ENCODE measurements around the gene PPT1.
A peak's percentile ranks its signal among the peaks of the same experiment; 100 is the strongest.

The PPT1 gene

GRCh38 chr1:40094466-40095110 is 2.5 kb downstream of the PPT1 start:
- H3K36me3 ChIP-seq (ENCODE audit: insufficient read depth, low read length) = peaks cover 17% of the 10 kb centered on the region; the same call in 1 of the 2 replicates
- no peaks in the 10 kb centered on the region for H3K9me3 ChIP-seq (ENCODE audit: insufficient read depth, low read depth, low read length)
- no peaks in the 10 kb centered on the region for H3K9me2 ChIP-seq (replicated peaks; ENCODE audit: low read depth, low read length)
- TF ChIP-seq EZH2phosphoT487 (IDR thresholded peaks at IDR 0.05; ENCODE audit: borderline replicate concordance) = no peak
- no peak for TF ChIP-seq CTCF (conservative IDR thresholded peaks at IDR 0.05; ENCODE audit: low read length)
- peaks cover 19% of the 10 kb centered on the region for H3K79me2 ChIP-seq (ENCODE audit: insufficient read depth, low read length)
- H3K4me1 ChIP-seq (ENCODE audit: insufficient read depth, low read length, poor library complexity, severe bottlenecking) = peaks cover 28% of the 10 kb centered on the region
- no peaks in the 10 kb centered on the region for H4K20me1 ChIP-seq (ENCODE audit: insufficient read depth, low read length, poor library complexity, severe bottlenecking)
- H3K9ac ChIP-seq (ENCODE audit: low read depth, low read length, poor library complexity, severe bottlenecking) = no peak overlapping the region
- peak overlapping the region; percentile 79 for H3K4me2 ChIP-seq (ENCODE audit: low read depth, low read length, poor library complexity, severe bottlenecking)
- H3F3A ChIP-seq (ENCODE audit: low read depth) = no peaks in the 10 kb centered on the region
- no peak overlapping the region for H3K4me3 ChIP-seq (ENCODE audit: low read length, poor library complexity, severe bottlenecking)
- no peak overlapping the region for H2AFZ ChIP-seq (ENCODE audit: low read length)
- no peaks in the 10 kb centered on the region for H3K27me3 ChIP-seq (ENCODE audit: insufficient read depth, low read length, poor library complexity, severe bottlenecking)

DNA sequence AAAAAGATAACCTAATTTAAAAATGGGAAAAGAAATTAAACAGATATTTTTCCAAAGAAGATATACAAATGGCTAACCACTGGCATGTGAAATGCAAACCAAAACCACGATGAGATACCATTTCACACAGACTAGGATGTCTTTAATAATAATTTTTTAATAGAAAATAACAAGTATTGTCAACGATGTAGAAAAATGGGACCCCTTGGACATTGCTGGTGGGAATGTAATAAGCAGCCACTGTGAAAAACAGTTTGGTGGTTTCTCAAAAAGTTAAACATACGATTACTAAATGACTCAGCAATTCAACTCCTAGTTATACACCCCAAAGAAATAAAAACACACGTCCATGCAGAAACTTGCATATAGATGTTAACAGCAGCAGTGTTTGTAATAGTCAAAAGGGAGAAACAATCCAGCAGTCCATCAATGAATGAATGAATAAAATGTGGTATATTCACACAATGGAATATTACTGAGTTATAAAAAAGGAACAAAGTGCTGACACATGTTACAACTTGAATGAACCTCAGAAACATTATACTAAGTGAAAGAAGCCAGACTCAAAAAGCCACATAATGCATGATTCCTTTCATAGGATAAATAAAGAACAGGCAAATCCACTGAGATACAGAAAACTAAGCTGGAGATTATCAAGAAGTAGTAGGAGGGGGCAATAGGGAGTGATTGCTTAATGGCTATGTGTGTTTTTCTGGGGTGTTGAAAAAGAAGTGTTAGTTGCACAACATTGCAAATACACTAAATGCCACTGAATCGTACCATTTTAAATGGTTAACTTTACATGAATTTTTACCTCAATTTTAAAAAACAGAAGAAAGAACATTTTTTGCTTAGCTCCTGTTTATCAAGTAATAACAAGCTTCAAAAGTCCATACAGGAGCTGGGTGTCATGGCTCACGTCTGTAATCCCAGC is 4.1 kb downstream of the PPT1 start:
- H3F3A ChIP-seq (ENCODE audit: low read depth) = no peaks in the 10 kb centered on the region
- peaks cover 28% of the 10 kb centered on the region for H3K4me1 ChIP-seq (ENCODE audit: insufficient read depth, low read length, poor library complexity, severe bottlenecking)
- no peak overlapping the region for H3K4me2 ChIP-seq (ENCODE audit: low read depth, low read length, poor library complexity, severe bottlenecking)
- H4K20me1 ChIP-seq (ENCODE audit: insufficient read depth, low read length, poor library complexity, severe bottlenecking) = no peaks in the 10 kb centered on the region
- H3K36me3 ChIP-seq (ENCODE audit: insufficient read depth, low read length) = peaks cover 28% of the 10 kb centered on the region; the same call in 1 of the 2 replicates
- no peaks in the 10 kb centered on the region for H3K9me2 ChIP-seq (replicated peaks; ENCODE audit: low read depth, low read length)
- H3K9me3 ChIP-seq (ENCODE audit: insufficient read depth, low read depth, low read length) = no peaks in the 10 kb centered on the region
- no peak for TF ChIP-seq CTCF (conservative IDR thresholded peaks at IDR 0.05; ENCODE audit: low read length)
- no peak for TF ChIP-seq EZH2phosphoT487 (IDR thresholded peaks at IDR 0.05; ENCODE audit: borderline replicate concordance)
- peaks cover 19% of the 10 kb centered on the region for H3K79me2 ChIP-seq (ENCODE audit: insufficient read depth, low read length)
- H3K9ac ChIP-seq (ENCODE audit: low read depth, low read length, poor library complexity, severe bottlenecking) = no peak overlapping the region
- H3K4me3 ChIP-seq (ENCODE audit: low read length, poor library complexity, severe bottlenecking) = no peak overlapping the region
- no peaks in the 10 kb centered on the region for H3K27me3 ChIP-seq (ENCODE audit: insufficient read depth, low read length, poor library complexity, severe bottlenecking)
- H2AFZ ChIP-seq (ENCODE audit: low read length) = no peak overlapping the region

DNA sequence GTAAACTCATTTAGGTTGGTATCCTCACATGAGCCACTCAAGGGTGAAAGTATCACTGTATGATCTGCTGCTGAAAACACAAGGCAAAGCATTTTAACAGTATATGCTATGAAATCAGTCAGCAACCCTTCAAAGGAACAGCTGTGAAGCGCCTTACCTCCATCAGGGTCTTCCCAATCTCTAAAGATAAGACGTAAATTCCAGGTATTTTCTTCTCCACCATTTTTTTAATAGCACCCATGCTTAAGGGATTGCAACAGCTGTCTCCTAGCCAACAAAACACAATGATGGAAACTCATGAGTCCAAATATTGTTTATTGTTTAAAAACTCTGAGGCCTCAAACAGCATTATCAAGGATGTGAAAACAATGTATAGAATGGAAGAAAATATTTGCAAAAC is 4.8 kb downstream of the PPT1 start:
- Histone ChIP-seq H3K27me3 (ENCODE audit: insufficient read depth, low read length, poor library complexity, severe bottlenecking) (no peaks in the 10 kb centered on the region), H3K4me2 (ENCODE audit: low read depth, low read length, poor library complexity, severe bottlenecking) (no peak overlapping the region), H3K9ac (ENCODE audit: low read depth, low read length, poor library complexity, severe bottlenecking) (no peak overlapping the region), H3F3A (ENCODE audit: low read depth) (no peaks in the 10 kb centered on the region), H3K4me1 (ENCODE audit: insufficient read depth, low read length, poor library complexity, severe bottlenecking) (peaks cover 22% of the 10 kb centered on the region), H2AFZ (ENCODE audit: low read length) (no peak overlapping the region), H3K9me2 (replicated peaks; ENCODE audit: low read depth, low read length) (no peaks in the 10 kb centered on the region), H3K36me3 (ENCODE audit: insufficient read depth, low read length) (peaks cover 32% of the 10 kb centered on the region; the same call in 1 of the 2 replicates), H3K4me3 (ENCODE audit: low read length, poor library complexity, severe bottlenecking) (no peak overlapping the region), H3K79me2 (ENCODE audit: insufficient read depth, low read length) (peaks cover 19% of the 10 kb centered on the region), H3K9me3 (ENCODE audit: insufficient read depth, low read depth, low read length) (no peaks in the 10 kb centered on the region), H4K20me1 (ENCODE audit: insufficient read depth, low read length, poor library complexity, severe bottlenecking) (no peaks in the 10 kb centered on the region)
- TF ChIP-seq CTCF (conservative IDR thresholded peaks at IDR 0.05; ENCODE audit: low read length) = no peak
- no peak for TF ChIP-seq EZH2phosphoT487 (IDR thresholded peaks at IDR 0.05; ENCODE audit: borderline replicate concordance)

All from Loucy (cell line).